PC-9 (cell line): Measurements from ENCODE around the gene SFT2D1.

Source experiments
- CTCF ChIP-seq: fragments of 200-600 bp; sonication (generic); conservative IDR thresholded peaks from 2 replicates; pipeline ENCODE4 v1.6.1; 2017; ENCODE audit warnings: mixed run types, antibody characterized with exemption, mild to moderate bottlenecking, moderate library complexity
- EZH2 ChIP-seq: fragments of 200-600 bp; sonication (generic); IDR thresholded peaks from 2 replicates; pipeline ENCODE4 v1.8.0; 2017; ENCODE audit warnings: antibody characterized with exemption, low read depth

DNA sequence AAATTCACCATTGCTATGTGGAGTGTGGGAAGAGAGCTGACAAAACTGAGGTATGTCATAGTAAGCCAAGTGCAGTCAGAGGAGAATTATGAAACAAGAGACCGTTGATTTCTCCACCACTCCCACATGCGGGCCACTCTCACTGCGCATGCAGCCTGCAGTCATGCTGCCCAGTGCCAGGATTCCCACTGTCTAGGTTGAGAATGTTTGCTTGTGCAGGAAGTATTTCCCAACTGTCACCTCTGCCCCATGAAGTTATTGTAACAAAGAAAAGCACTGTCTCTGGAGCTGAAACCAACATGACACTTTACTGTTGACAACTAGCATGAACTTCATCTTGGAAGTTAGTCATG lies 18.7 kb upstream of the SFT2D1 start:
- TF ChIP-seq CTCF: no peak
- TF ChIP-seq EZH2: no peak
